GM19023 (cell line): Measurements from ENCODE around the gene GZMM.

Experiments
- ATAC-seq: cut with Tn5 transposase; IDR thresholded peaks from one replicate; pipeline ENCODE4 v1.9.1; 2021; ENCODE audit warnings: mild to moderate bottlenecking, moderate library complexity; ENCODE audit not compliant: unreplicated experiment

GZMM gene

DNA sequence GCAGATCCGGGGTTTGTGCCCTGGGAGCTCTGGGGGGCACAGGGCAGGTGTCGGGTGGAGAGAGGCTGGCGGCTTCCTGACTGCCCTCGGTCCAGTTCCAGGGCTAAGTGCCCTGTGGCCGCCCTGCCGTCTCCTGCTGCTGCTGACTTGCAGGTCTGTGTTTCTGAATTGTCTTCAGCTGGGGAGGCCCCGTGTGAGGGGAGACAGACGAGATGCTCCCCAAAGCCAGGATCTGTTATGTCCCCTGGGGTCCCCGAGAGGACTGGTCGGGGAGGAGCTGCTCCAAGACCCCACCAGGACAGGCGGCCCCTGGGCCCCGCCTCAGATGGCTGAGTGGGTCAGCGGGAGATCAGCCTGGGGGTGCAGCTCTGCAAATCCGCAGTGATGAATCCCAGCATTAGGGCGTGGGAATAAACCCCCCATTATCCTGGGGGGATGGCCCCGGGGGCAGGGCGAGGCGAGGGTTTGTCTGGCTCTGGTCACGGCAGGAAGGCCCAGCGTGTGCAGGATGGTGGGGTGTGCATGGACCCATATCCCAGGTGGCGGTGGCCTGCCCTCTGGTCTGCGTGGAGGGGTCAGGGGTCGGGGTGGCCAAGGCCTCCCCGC, 50.5 kb downstream of the GZMM start:
- no peak for ATAC-seq

DNA sequence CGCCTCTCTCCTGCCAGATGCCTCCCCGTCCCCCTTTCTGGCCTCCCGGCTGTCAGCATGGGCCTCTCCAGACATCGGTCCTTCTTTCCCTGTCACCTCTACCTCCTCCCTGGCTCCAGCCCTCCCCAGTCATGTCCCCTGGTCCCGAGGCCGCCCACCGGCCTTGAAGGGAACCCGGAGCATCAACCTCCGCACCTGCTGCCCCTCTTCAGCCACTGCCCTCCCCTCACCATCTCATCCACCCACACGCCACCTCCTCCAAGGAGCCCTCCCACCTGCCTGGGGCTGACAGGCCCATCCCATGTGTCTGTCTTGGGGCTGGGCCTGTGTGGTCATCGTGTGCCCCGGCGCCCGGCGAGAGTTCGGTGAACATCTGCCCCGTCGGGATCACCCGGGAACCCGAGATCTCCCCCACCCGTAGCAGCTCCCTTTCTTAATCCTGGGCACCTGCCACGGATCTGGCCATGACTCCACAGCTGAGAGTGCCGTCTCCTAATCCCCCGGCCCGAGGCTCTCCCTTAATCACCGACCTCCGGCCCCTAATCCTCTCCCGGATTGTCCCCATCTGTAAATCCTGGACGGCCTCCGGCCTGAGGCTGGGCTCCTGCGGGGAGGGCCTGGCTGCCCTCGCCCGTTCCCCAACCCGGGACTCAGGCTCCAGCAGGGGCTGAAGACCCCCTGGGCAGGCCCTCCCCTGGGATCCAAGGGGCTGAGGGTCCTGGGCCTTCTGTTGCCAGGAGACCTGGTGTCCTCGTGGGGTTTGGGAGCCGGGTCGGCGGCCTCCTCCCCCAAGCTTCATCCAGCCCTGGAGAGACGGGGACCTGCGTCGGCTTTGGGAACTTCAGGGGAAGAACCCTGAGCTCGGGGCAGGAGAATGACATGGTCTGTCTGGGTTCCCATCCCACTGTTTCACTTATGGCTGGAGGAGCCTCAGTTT, 51.7 kb downstream of the GZMM start:
- no peak for ATAC-seq

DNA sequence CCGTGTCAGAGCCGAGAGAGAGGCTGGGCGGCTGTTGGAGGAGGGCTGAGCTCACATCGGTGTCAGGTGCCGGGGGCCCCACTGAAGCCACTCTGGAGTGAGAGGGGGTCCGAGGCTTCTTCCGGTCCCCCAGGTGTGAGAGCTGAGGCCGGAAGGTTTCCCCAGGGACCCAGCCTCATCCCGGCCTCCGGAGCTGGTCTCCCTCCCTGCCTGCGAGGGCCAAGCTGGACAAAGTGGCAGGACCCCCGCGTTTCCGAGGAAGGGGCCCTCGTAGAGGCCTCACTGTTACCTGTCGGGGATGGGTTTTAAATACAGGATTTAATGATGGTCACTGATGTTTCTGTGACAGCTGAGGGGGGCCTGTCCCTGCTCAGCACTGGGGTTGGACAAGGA, 52.4 kb downstream of the GZMM start:
- no peak for ATAC-seq

DNA sequence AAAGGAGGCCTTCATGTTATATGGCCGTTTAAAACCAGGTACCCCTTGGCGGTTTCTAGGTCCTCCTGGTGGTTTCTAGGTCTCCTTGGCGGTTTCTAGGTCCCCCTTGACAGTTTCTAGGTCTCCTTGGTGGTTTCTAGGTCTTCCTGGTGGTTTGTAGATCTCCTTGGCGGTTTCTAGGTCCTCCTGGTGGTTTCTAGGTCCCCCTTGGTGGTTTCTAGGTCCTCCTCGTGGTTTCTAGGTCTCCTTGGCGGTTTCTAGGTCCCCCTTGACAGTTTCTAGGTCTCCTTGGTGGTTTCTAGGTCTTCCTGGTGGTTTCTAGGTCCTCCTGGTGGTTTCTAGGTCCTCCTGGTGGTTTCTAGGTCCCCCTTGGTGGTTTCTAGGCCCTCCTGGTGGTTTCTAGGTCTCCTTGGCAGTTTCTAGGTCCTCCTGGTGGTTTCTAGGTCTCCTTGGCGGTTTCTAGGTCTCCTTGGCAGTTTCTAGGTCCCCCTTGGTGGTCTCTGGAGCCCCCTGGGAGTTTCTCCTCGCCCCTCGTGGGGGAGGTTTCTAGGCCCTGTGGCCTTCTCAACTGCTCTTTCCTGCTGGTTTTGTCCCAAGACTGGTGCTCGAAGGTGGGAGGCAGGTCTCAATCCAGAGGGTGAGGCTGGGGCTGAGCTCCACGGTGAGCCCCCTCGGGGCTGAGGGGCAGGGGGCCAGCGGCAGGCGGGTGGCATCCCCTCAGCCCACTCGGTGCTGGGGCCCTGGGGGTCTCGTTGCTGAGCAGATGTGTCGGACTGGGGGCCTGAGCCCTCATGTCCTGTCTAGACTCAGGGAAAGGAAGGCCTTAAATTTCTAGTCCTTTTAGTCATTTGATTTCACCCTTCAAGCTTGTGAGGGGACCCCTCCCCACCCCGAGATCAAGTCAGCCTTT, 53.8 kb downstream of the GZMM start:
- ATAC-seq: no peak
